H1 (cell line): ENCODE data around the gene DIRAS2. TPM values are rescaled to one million over a fixed set of nuclear protein-coding genes. Genes with fewer than 3 reads are reported as not detected.

Experiments used
- CTCF ChIA-PET: fragments of 300-600 bp; sonication (Branson Sonifier 250); formaldehyde crosslinking; loops from one replicate; lab custom pipeline; 2021; ENCODE audit not compliant: partially characterized antibody; lab: Charles Lee
- POLR2A ChIA-PET: fragments of 300-600 bp; sonication (Branson Sonifier 250); formaldehyde crosslinking; loops from one replicate; lab custom pipeline; 2021; ENCODE audit warnings: inconsistent platforms; ENCODE audit not compliant: partially characterized antibody; lab: Charles Lee
- DNase-seq, 2 experiments: peaks; one replicate each; pipeline versions ENCODE4 v3.0.0 to v3.0.0-alpha.2; 2010 to 2022; ENCODE audit warnings: low spot score in 2 of 2, low read depth in 1 of 2, mixed read lengths in 1 of 2
- FAIRE-seq: peaks from 2 replicates; lab custom pipeline; 2011; peaks lifted over from hg19 to GRCh38; lab: Jason Lieb, UNC
- H2AFZ ChIP-seq: 2 replicates; pipeline ENCODE4 v1.8.1; 2012; ENCODE audit warnings: low read length, inconsistent platforms
- H2AK5ac ChIP-seq: 2 replicates; pipeline ENCODE4 v1.6.1; 2013; ENCODE audit warnings: low read depth, low read length
- H2BK120ac ChIP-seq: replicated peaks from 2 replicates; pipeline ENCODE3; 2013; ENCODE audit warnings: low read depth, low read length, inconsistent platforms
- H2BK12ac ChIP-seq: 2 replicates; pipeline ENCODE4 v1.6.1; 2013; ENCODE audit warnings: low read depth, low read length
- H2BK15ac ChIP-seq: 2 replicates; pipeline ENCODE4 v1.6.1; 2013; ENCODE audit warnings: low read length
- H2BK20ac ChIP-seq: 2 replicates; pipeline ENCODE4 v1.6.1; 2013; ENCODE audit warnings: low read length
- H2BK5ac ChIP-seq: 2 replicates; pipeline ENCODE4 v1.6.1; 2013; ENCODE audit warnings: low read depth, low read length
- H3K14ac ChIP-seq: 2 replicates; pipeline ENCODE4 v1.6.1; 2013; ENCODE audit warnings: inconsistent platforms; ENCODE audit not compliant: insufficient read length
- H3K18ac ChIP-seq: 2 replicates; pipeline ENCODE4 v1.6.1; 2013; ENCODE audit warnings: low read length; ENCODE audit errors: extremely low read depth
- H3K23ac ChIP-seq: 2 replicates; pipeline ENCODE4 v1.6.1; 2013; ENCODE audit warnings: inconsistent platforms; ENCODE audit not compliant: insufficient read length
- H3K23me2 ChIP-seq: 2 replicates; pipeline ENCODE4 v1.6.1; 2013; ENCODE audit warnings: low read depth, low read length
- H3K27ac ChIP-seq: 2 replicates; pipeline ENCODE4 v1.6.1; 2011; ENCODE audit warnings: low read depth, low read length, inconsistent platforms
- H3K27me3 ChIP-seq, 4 experiments: replicated peaks in 1 of 4; 1 replicate in 1 of 4; 2 replicates in 3 of 4; pipeline versions ENCODE4 v1.6.1 to v1.8.1; 2011 to 2013; ENCODE audit warnings: low read length in 3 of 4, mild to moderate bottlenecking in 3 of 4, inconsistent platforms in 2 of 4, mixed read lengths in 2 of 4, moderate library complexity in 1 of 4; ENCODE audit not compliant: control insufficient read depth in 3 of 4, insufficient read depth in 3 of 4; ENCODE audit errors: extremely low read depth in 1 of 4
- H3K36me3 ChIP-seq, 4 experiments: 2 replicates each; pipeline versions ENCODE4 v1.6.1 to v1.8.1; 2011 to 2013; ENCODE audit warnings: mild to moderate bottlenecking in 4 of 4, low read length in 3 of 4, moderate library complexity in 2 of 4, control low read depth in 1 of 4, inconsistent platforms in 1 of 4; ENCODE audit not compliant: insufficient read depth in 4 of 4, control insufficient read depth in 2 of 4
- H3K4ac ChIP-seq: replicated peaks from 2 replicates; pipeline ENCODE3; 2013; ENCODE audit warnings: low read length, low read depth, mixed read lengths, inconsistent platforms; ENCODE audit not compliant: insufficient read length
- H3K4me1 ChIP-seq, 4 experiments: replicated peaks in 1 of 4; 1 replicate in 1 of 4; 2 replicates in 3 of 4; pipeline versions ENCODE4 v1.6.1 to v1.8.1; 2011 to 2013; ENCODE audit warnings: low read length in 3 of 4, inconsistent platforms in 2 of 4, mixed read lengths in 1 of 4; ENCODE audit not compliant: insufficient read depth in 4 of 4, control insufficient read depth in 3 of 4
- H3K4me2 ChIP-seq, 2 experiments: 2 replicates each; pipeline versions ENCODE4 v1.6.1 to v1.8.1; 2011 to 2013; ENCODE audit warnings: low read depth in 2 of 2, low read length in 2 of 2, control low read depth in 1 of 2, inconsistent platforms in 1 of 2, mild to moderate bottlenecking in 1 of 2; ENCODE audit not compliant: insufficient read depth in 1 of 2
- H3K4me3 ChIP-seq, 4 experiments: fragments of 200-600, 300-600 bp in 1 of 4; sonication (generic), shearing (Covaris generic), sonication (Bioruptor Twin) in 1 of 4; 2 replicates each; pipeline versions ENCODE4 v1.5.1 to v1.8.1; 2011 to 2016; ENCODE audit warnings: low read length in 4 of 4, low read depth in 3 of 4, control low read depth in 2 of 4, inconsistent platforms in 2 of 4, mild to moderate bottlenecking in 2 of 4, mixed read lengths in 1 of 4, moderate library complexity in 1 of 4; ENCODE audit not compliant: insufficient read depth in 2 of 4; ENCODE audit errors: extremely low read depth in 1 of 4
- H3K56ac ChIP-seq: replicated peaks from 2 replicates; pipeline ENCODE3; 2013; ENCODE audit warnings: low read depth, mild to moderate bottlenecking, mixed read lengths, low read length, inconsistent platforms; ENCODE audit not compliant: insufficient read length
- H3K79me1 ChIP-seq: 2 replicates; pipeline ENCODE4 v1.6.1; 2013; ENCODE audit warnings: low read depth, low read length, control low read depth
- H3K79me2 ChIP-seq, 2 experiments: 2 replicates each; pipeline versions ENCODE4 v1.6.1 to v1.8.1; 2012 to 2013; ENCODE audit warnings: low read length in 2 of 2, mild to moderate bottlenecking in 2 of 2, inconsistent platforms in 1 of 2; ENCODE audit not compliant: insufficient read depth in 2 of 2, control insufficient read depth in 1 of 2
- H3K9ac ChIP-seq, 4 experiments: replicated peaks in 1 of 4; 1 replicate in 1 of 4; 2 replicates in 3 of 4; pipeline versions ENCODE4 v1.6.1 to v1.8.1; 2011 to 2013; ENCODE audit warnings: low read depth in 3 of 4, low read length in 3 of 4, control low read depth in 2 of 4, mild to moderate bottlenecking in 2 of 4, moderate library complexity in 2 of 4, inconsistent platforms in 1 of 4; ENCODE audit errors: extremely low read depth in 1 of 4
- H3K9me3 ChIP-seq, 2 experiments: 2 replicates each; pipeline versions ENCODE4 v1.6.1 to v1.8.1; 2012 to 2013; ENCODE audit warnings: mild to moderate bottlenecking in 2 of 2, moderate library complexity in 2 of 2, control low read depth in 1 of 2, inconsistent platforms in 1 of 2, low read depth in 1 of 2, low read length in 1 of 2, mixed read lengths in 1 of 2; ENCODE audit not compliant: insufficient read depth in 2 of 2
- H4K20me1 ChIP-seq, 2 experiments: replicated peaks in 1 of 2; 2 replicates each; pipeline versions ENCODE3 to v1.8.1; 2011 to 2013; ENCODE audit warnings: inconsistent platforms in 2 of 2, low read length in 2 of 2, mild to moderate bottlenecking in 1 of 2; ENCODE audit not compliant: insufficient read depth in 2 of 2, control insufficient read depth in 1 of 2
- H4K5ac ChIP-seq: 2 replicates; pipeline ENCODE4 v1.6.1; 2013; ENCODE audit warnings: low read length, low read depth, mixed read lengths, inconsistent platforms; ENCODE audit not compliant: insufficient read length
- H4K8ac ChIP-seq: 2 replicates; pipeline ENCODE4 v1.8.0; 2013; ENCODE audit warnings: mild to moderate bottlenecking, moderate library complexity, low read length, inconsistent platforms; ENCODE audit not compliant: insufficient read depth; ENCODE audit errors: extremely low read depth
- H4K91ac ChIP-seq: replicated peaks from 2 replicates; pipeline ENCODE3; 2013; ENCODE audit warnings: low read length, mixed read lengths, inconsistent platforms; ENCODE audit not compliant: insufficient read length
- ATF2 ChIP-seq: IDR thresholded peaks from 2 replicates; pipeline ENCODE4 v1.6.1; 2012; ENCODE audit warnings: low read length, inconsistent platforms
- CBX5 ChIP-seq: fragments of 300-800, 300-1000 bp; sonication (generic); IDR thresholded peaks from 2 replicates; pipeline ENCODE4 v1.7.1; 2016; ENCODE audit warnings: antibody characterized with exemption, low read length, low read depth
- HDAC2 ChIP-seq, 2 experiments: fragments of 300-600 bp in 1 of 2; sonication (generic) in 1 of 2; IDR thresholded peaks; 2 replicates each; pipeline ENCODE4 v1.6.1; 2011 to 2012; ENCODE audit warnings: low read depth in 2 of 2, low read length in 2 of 2, mild to moderate bottlenecking in 2 of 2, moderate library complexity in 2 of 2, borderline replicate concordance in 1 of 2, inconsistent platforms in 1 of 2
- POU5F1 ChIP-seq: IDR thresholded peaks from 2 replicates; pipeline ENCODE4 v1.6.1; 2011; ENCODE audit warnings: low read depth, mild to moderate bottlenecking, low read length, moderate library complexity
- RXRA ChIP-seq: IDR thresholded peaks from 2 replicates; pipeline ENCODE4 v1.6.1; 2011; ENCODE audit warnings: low read depth, mild to moderate bottlenecking, low read length, moderate library complexity; ENCODE audit not compliant: insufficient read depth
- WGBS, 2 experiments: shearing (Covaris generic) in 1 of 2; methylation state at CpG; one replicate each; pipeline versions ENCODE4 v1.1.6 to v1.1.7; 2013 to 2015; ENCODE audit warnings: low lambda C conversion rate in 2 of 2, mixed read lengths in 2 of 2, inconsistent platforms in 1 of 2, low coverage in 1 of 2, missing lambda C conversion rate in 1 of 2; ENCODE audit not compliant: insufficient replicate concordance in 2 of 2, insufficient coverage in 1 of 2, insufficient read length in 1 of 2; ENCODE audit errors: extremely low coverage in 1 of 2, missing lambda C conversion rate in 1 of 2; 5-methylcytosine and 5-hydroxymethylcytosine counted together
- polyA plus RNA-seq, 7 experiments: library from polyadenylated mRNA; depleted of rRNA in 3 of 7; stranded (reverse) in 5 of 7; unstranded in 2 of 7; fragments of >200 nt in 5 of 7; fragments of 200-250 nt in 2 of 7; gene quantifications; 1 replicate in 5 of 7; 2 replicates in 1 of 7; 4 replicates in 1 of 7; pipeline versions ENCODE4 v1.2.1 to v1.2.3, GENCODE V29; 2011 to 2013; ENCODE audit warnings: missing spikeins in 2 of 7, mixed read lengths in 2 of 7
- total RNA-seq: library from RNA; stranded (reverse); fragmentation: NEBNext Ultra II Directional; extraction: Animal tissue kit (Norgen Biotek cat#: 25700); gene quantifications from 2 replicates; pipeline ENCODE4 v1.2.1, GENCODE V29; 2021

DIRAS2 gene
- total and polyA plus RNA-seq, 2 of the 8 experiments (the other 6 are each of a cell fraction or from before 2014, with no cell fraction given): 0.06 to 0.15 TPM

DNA sequence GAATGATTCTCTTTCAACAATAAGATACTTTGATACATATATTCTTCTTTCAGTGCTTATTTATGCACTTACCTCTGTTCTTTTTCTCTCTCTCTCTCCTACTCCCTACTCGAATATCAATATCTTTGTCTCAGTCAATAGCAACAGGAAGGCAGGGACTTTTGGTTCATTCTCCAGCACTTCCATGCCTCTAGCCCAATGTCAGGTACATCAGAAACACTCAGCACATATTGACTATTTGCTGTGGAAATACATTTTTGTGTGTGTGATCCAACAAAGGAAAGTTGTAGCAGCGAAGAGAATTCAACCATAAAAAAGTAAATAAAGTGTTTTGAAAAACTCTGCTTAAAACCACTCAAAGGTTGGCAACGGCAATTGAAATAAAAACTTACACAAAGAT lies 12.6 kb downstream of the DIRAS2 start:
- no peak for FAIRE-seq
- no peak overlapping the region for H3K18ac ChIP-seq
- no peak overlapping the region for H2BK12ac ChIP-seq
- no peak overlapping the region for H4K5ac ChIP-seq
- H3K14ac ChIP-seq: no peak overlapping the region
- H3K9me3 ChIP-seq: no peaks in the 10 kb centered on the region
- H2BK5ac ChIP-seq: no peak overlapping the region
- H2BK20ac ChIP-seq: no peak overlapping the region
- H3K36me3 ChIP-seq: no peaks in the 10 kb centered on the region
- 89% methylated on average over 3 of the region's 3 CpGs; no CpG with 5 or more reads in 1 of the 2 experiments for WGBS, 2 experiments
- H3K4me1 ChIP-seq: no peaks in the 10 kb centered on the region
- no peaks in the 10 kb centered on the region for H3K79me1 ChIP-seq
- no peak overlapping the region for H3K27ac ChIP-seq
- no peak for DNase-seq
- H2BK15ac ChIP-seq: no peak overlapping the region
- ChIA-PET POLR2A (no interaction called here), CTCF (interaction anchor here (1.6 kb wide), 2 partner anchors 9 to 11 kb away, joined by 4 to 5 read pairs; no protein-coding TSS in a partner anchor)
- H4K20me1 ChIP-seq: no peaks in the 10 kb centered on the region
- no peaks in the 10 kb centered on the region for H3K27me3 ChIP-seq
- no peaks in the 10 kb centered on the region for H3K79me2 ChIP-seq
- H4K91ac ChIP-seq: no peak overlapping the region
- H3K23me2 ChIP-seq: no peaks in the 10 kb centered on the region
- no peak overlapping the region for H3K9ac ChIP-seq
- H3K56ac ChIP-seq: no peak overlapping the region
- H2AFZ ChIP-seq: no peak overlapping the region
- no peak overlapping the region for H3K4me3 ChIP-seq
- no peak for TF ChIP-seq POU5F1
- no peak for TF ChIP-seq HDAC2 (IDR thresholded peaks at IDR 0.05; ENCODE audit: borderline replicate concordance in 1 of 2, low read depth in 2 of 2, low read length in 2 of 2)
- TF ChIP-seq CBX5: no peak
- no peak for TF ChIP-seq RXRA
- no peak for TF ChIP-seq ATF2
- H3K23ac ChIP-seq: no peak overlapping the region
- H3K4me2 ChIP-seq: no peak overlapping the region
- H4K8ac ChIP-seq: no peak overlapping the region
- no peak overlapping the region for H3K4ac ChIP-seq
- H2AK5ac ChIP-seq: no peak overlapping the region
- H2BK120ac ChIP-seq: no peak overlapping the region
